ENCODE results near the gene CC2D2B.
A peak's percentile ranks its signal among the peaks of the same experiment; 100 is the strongest.
"Not testable (repeated sequence)": the region's sequence is repeated elsewhere in the genome, so short reads cannot be mapped to it uniquely, and the experiment has no call there.

Gene CC2D2B

GRCh38 chr10:96043893-96044715, 136.3 kb downstream of the CC2D2B start:
- no peak for TF ChIP-seq CTCF (IDR thresholded peaks at IDR 0.05; ENCODE audit: low read depth, low read length)

GRCh38 chr10:96044736-96045135, 137.0 kb downstream of the CC2D2B start:
- H3K9me3 ChIP-seq (ENCODE audit: severe bottlenecking): no peaks in the 10 kb centered on the region
- no peak for TF ChIP-seq CTCF (IDR thresholded peaks at IDR 0.05; ENCODE audit: low read depth, low read length)
- peak overlapping the region; percentile 96 for H3K27ac ChIP-seq
- H3K4me3 ChIP-seq (ENCODE audit: low read depth, low read length): peak overlapping the region; percentile 84
- H3K36me3 ChIP-seq: peaks cover 37% of the 10 kb centered on the region
- DNase-seq: no peak
- H3K27me3 ChIP-seq (ENCODE audit: insufficient read depth, low read depth, severe bottlenecking): no peaks in the 10 kb centered on the region

More at GRCh38 chr10:96043893-96044715, 136.3 kb downstream of the CC2D2B start:
- no peaks in the 10 kb centered on the region for H3K27me3 ChIP-seq (ENCODE audit: insufficient read depth, low read depth, severe bottlenecking)
- no peaks in the 10 kb centered on the region for H3K9me3 ChIP-seq (ENCODE audit: severe bottlenecking)
- peak; percentile 59 for DNase-seq
- H3K36me3 ChIP-seq: peaks cover 37% of the 10 kb centered on the region
- peak overlapping the region; percentile 96 for H3K27ac ChIP-seq
- peak overlapping the region; percentile 84 for H3K4me3 ChIP-seq (ENCODE audit: low read depth, low read length)

- Histone ChIP-seq H3K9me3 (ENCODE audit: severe bottlenecking) (no peaks in the 10 kb centered on the region), H3K4me3 (ENCODE audit: low read depth, low read length) (no peak overlapping the region), H3K27me3 (ENCODE audit: insufficient read depth, low read depth, severe bottlenecking) (no peaks in the 10 kb centered on the region), H3K27ac (no peak overlapping the region), H3K36me3 (peaks cover 51% of the 10 kb centered on the region)
- no peak for DNase-seq
- TF ChIP-seq CTCF (IDR thresholded peaks at IDR 0.05; ENCODE audit: low read depth, low read length): no peak
These were observed 138.8 kb downstream of the CC2D2B start for GRCh38 chr10:96046546-96046945.

GRCh38 chr10:96047004-96047649, 139.4 kb downstream of the CC2D2B start:
- H3K36me3 ChIP-seq: peaks cover 57% of the 10 kb centered on the region
- no peak for TF ChIP-seq CTCF (IDR thresholded peaks at IDR 0.05; ENCODE audit: low read depth, low read length)
- DNase-seq: no peak
- no peak overlapping the region for H3K4me3 ChIP-seq (ENCODE audit: low read depth, low read length)
- no peak overlapping the region for H3K27ac ChIP-seq
- no peaks in the 10 kb centered on the region for H3K27me3 ChIP-seq (ENCODE audit: insufficient read depth, low read depth, severe bottlenecking)
- H3K9me3 ChIP-seq (ENCODE audit: severe bottlenecking): no peaks in the 10 kb centered on the region

- H3K4me3 ChIP-seq (ENCODE audit: low read depth, low read length); DNase-seq; H3K9me3 ChIP-seq (ENCODE audit: severe bottlenecking); H3K27ac ChIP-seq; H3K27me3 ChIP-seq (ENCODE audit: insufficient read depth, low read depth, severe bottlenecking): not testable (repeated sequence)
- H3K36me3 ChIP-seq: peaks cover 57% of the 10 kb centered on the region
These were observed 140.2 kb downstream of the CC2D2B start for GRCh38 chr10:96047925-96048324.

- no peak for DNase-seq
- H3K27ac ChIP-seq: no peak overlapping the region
- H3K36me3 ChIP-seq: peaks cover 55% of the 10 kb centered on the region
- no peaks in the 10 kb centered on the region for H3K9me3 ChIP-seq (ENCODE audit: severe bottlenecking)
- TF ChIP-seq CTCF (IDR thresholded peaks at IDR 0.05; ENCODE audit: low read depth, low read length): no peak
- H3K27me3 ChIP-seq (ENCODE audit: insufficient read depth, low read depth, severe bottlenecking): no peaks in the 10 kb centered on the region
- no peak overlapping the region for H3K4me3 ChIP-seq (ENCODE audit: low read depth, low read length)
These were observed 141.6 kb downstream of the CC2D2B start for GRCh38 chr10:96049340-96049739.

All from WERI-Rb-1 (cell line).